Neural progenitor cell (in vitro differentiated cells): ENCODE measurements around the gene ULK4. TPM values are rescaled to one million over a fixed set of nuclear protein-coding genes. Genes with fewer than 3 reads are reported as not detected.
A peak's percentile ranks its signal among the peaks of the same experiment; 100 is the strongest.

Experiments used
- DNase-seq: peaks from one replicate; pipeline ENCODE4 v3.0.0-alpha.2; 2016; ENCODE audit warnings: low spot score
- H2AFZ ChIP-seq: fragments of 200-600 bp; sonication (generic); replicated peaks from 2 replicates; pipeline ENCODE4 v1.6.1; 2016; ENCODE audit warnings: antibody characterized with exemption
- H3F3A ChIP-seq: fragments of 200-600 bp; sonication (generic); 2 replicates; pipeline ENCODE4 v1.6.1; 2016; ENCODE audit warnings: antibody characterized with exemption, low read depth
- H3K27ac ChIP-seq: fragments of 200-600 bp; sonication (generic); 2 replicates; pipeline ENCODE4 v1.5.1; 2016; ENCODE audit warnings: mild to moderate bottlenecking
- H3K27me3 ChIP-seq: fragments of 200-600 bp; sonication (generic); 2 replicates; pipeline ENCODE4 v1.6.1; 2016; ENCODE audit warnings: mild to moderate bottlenecking, moderate library complexity
- H3K36me3 ChIP-seq: fragments of 200-600 bp; sonication (generic); 2 replicates; pipeline ENCODE4 v1.5.1; 2016
- H3K4me1 ChIP-seq: fragments of 200-600 bp; sonication (generic); 2 replicates; pipeline ENCODE4 v1.6.1; 2016; ENCODE audit warnings: mixed run types
- H3K4me2 ChIP-seq: fragments of 200-600 bp; sonication (generic); 2 replicates; pipeline ENCODE4 v1.6.1; 2016
- H3K4me3 ChIP-seq: fragments of 200-600 bp; sonication (generic); 2 replicates; pipeline ENCODE4 v1.5.1; 2016
- H3K79me2 ChIP-seq: fragments of 200-600 bp; sonication (generic); 2 replicates; pipeline ENCODE4 v1.6.1; 2016; ENCODE audit warnings: low read depth
- H3K9ac ChIP-seq: fragments of 200-600 bp; sonication (generic); 2 replicates; pipeline ENCODE4 v1.6.1; 2016
- H3K9me3 ChIP-seq: fragments of 200-600 bp; sonication (generic); 2 replicates; pipeline ENCODE4 v1.5.1; 2016; ENCODE audit warnings: low read depth
- H4K20me1 ChIP-seq: fragments of 200-600 bp; sonication (generic); 2 replicates; pipeline ENCODE4 v1.6.1; 2016; ENCODE audit warnings: low read depth
- H3K27ac Mint-ChIP-seq: 3 replicates; pipeline ENCODE4 v1.8.0; 2021; ENCODE audit warnings: mixed read lengths
- H3K27me3 Mint-ChIP-seq: 2 replicates; pipeline ENCODE4 v1.8.0; 2022; ENCODE audit warnings: low read depth, mild to moderate bottlenecking, inconsistent platforms, moderate library complexity, mixed read lengths; ENCODE audit not compliant: insufficient read depth
- H3K36me3 Mint-ChIP-seq: 3 replicates; pipeline ENCODE4 v1.8.0; 2021; ENCODE audit warnings: mixed read lengths
- H3K4me1 Mint-ChIP-seq: 3 replicates; pipeline ENCODE4 v1.8.0; 2021; ENCODE audit warnings: mixed read lengths
- H3K4me3 Mint-ChIP-seq: 3 replicates; pipeline ENCODE4 v1.8.0; 2021; ENCODE audit warnings: mild to moderate bottlenecking, moderate library complexity, mixed read lengths
- H3K9me3 Mint-ChIP-seq: 3 replicates; pipeline ENCODE4 v1.8.0; 2020; ENCODE audit warnings: mixed read lengths
- CTCF ChIP-seq: fragments of 200-600 bp; sonication (generic); IDR thresholded peaks from 2 replicates; pipeline ENCODE4 v1.5.1; 2017; ENCODE audit warnings: antibody characterized with exemption, mild to moderate bottlenecking
- EZH2 ChIP-seq: fragments of 200-600 bp; sonication (generic); IDR thresholded peaks from 2 replicates; pipeline ENCODE4 v1.6.1; 2017; ENCODE audit warnings: antibody characterized with exemption, mild to moderate bottlenecking, moderate library complexity
- EZH2phosphoT487 ChIP-seq: fragments of 200-600 bp; sonication (generic); IDR thresholded peaks from 2 replicates; pipeline ENCODE4 v1.6.1; 2017; ENCODE audit warnings: antibody characterized with exemption
- total RNA-seq: library from RNA; depleted of rRNA; stranded (reverse); fragments of >200 nt; gene quantifications from 2 replicates; pipeline ENCODE4 v1.2.3, GENCODE V29; 2015; ENCODE audit warnings: low replicate concordance

ULK4 gene
- total RNA-seq, 1 donor from 2014 or later = 33.0 TPM

GRCh38 chr3:41668379-41668778, 293.5 kb downstream of the ULK4 start:
- H2AFZ ChIP-seq = no peak overlapping the region
- H3K4me1 Mint-ChIP-seq = no peaks in the 10 kb centered on the region
- H3K9me3 Mint-ChIP-seq = peaks cover 12% of the 10 kb centered on the region

GRCh38 chr3:41662288-41662687, 299.6 kb downstream of the ULK4 start:
- H3K9ac ChIP-seq = no peak overlapping the region
- H3K9me3 Mint-ChIP-seq = peaks cover 2% of the 10 kb centered on the region
- no peaks in the 10 kb centered on the region for H4K20me1 ChIP-seq
- H3K27me3 Mint-ChIP-seq = peaks cover 2% of the 10 kb centered on the region
- peaks cover 2% of the 10 kb centered on the region for H3K4me1 Mint-ChIP-seq
- no peaks in the 10 kb centered on the region for H3K79me2 ChIP-seq
- no peak overlapping the region for H3K4me3 Mint-ChIP-seq
- H2AFZ ChIP-seq = no peak overlapping the region
- no peaks in the 10 kb centered on the region for H3K27me3 ChIP-seq
- H3K4me3 ChIP-seq = no peak overlapping the region
- H3K36me3 Mint-ChIP-seq = peaks cover 10% of the 10 kb centered on the region
- H3K4me1 ChIP-seq = peaks cover 6% of the 10 kb centered on the region
- no peak overlapping the region for H3K27ac ChIP-seq
- no peak overlapping the region for H3K27ac Mint-ChIP-seq
- DNase-seq = no peak
- TF ChIP-seq EZH2 = no peak
- TF ChIP-seq EZH2phosphoT487 = no peak
- no peak for TF ChIP-seq CTCF
- peaks cover 4% of the 10 kb centered on the region for H3K9me3 ChIP-seq
- H3K36me3 ChIP-seq = no peaks in the 10 kb centered on the region
- no peaks in the 10 kb centered on the region for H3F3A ChIP-seq
- peak overlapping the region; percentile 36 for H3K4me2 ChIP-seq

More at GRCh38 chr3:41668379-41668778, 293.5 kb downstream of the ULK4 start:
- TF ChIP-seq EZH2 (no peak), EZH2phosphoT487 (no peak), CTCF (no peak)
- Mint-ChIP-seq H3K27ac (no peak overlapping the region), H3K36me3 (peaks cover 10% of the 10 kb centered on the region), H3K27me3 (no peaks in the 10 kb centered on the region), H3K4me3 (no peak overlapping the region)
- Histone ChIP-seq H3K27me3 (no peaks in the 10 kb centered on the region), H3K9me3 (peaks cover 4% of the 10 kb centered on the region), H3K4me2 (no peak overlapping the region), H4K20me1 (no peaks in the 10 kb centered on the region), H3K79me2 (no peaks in the 10 kb centered on the region), H3K4me1 (no peaks in the 10 kb centered on the region), H3K4me3 (no peak overlapping the region), H3K36me3 (no peaks in the 10 kb centered on the region), H3K9ac (no peak overlapping the region), H3F3A (no peaks in the 10 kb centered on the region), H3K27ac (no peak overlapping the region)
- no peak for DNase-seq

- no peak overlapping the region for H3K27ac ChIP-seq
- Mint-ChIP-seq H3K27ac (no peak overlapping the region), H3K36me3 (peaks cover 10% of the 10 kb centered on the region), H3K4me3 (no peak overlapping the region), H3K4me1 (peaks cover 2% of the 10 kb centered on the region), H3K27me3 (peaks cover 2% of the 10 kb centered on the region), H3K9me3 (peaks cover 2% of the 10 kb centered on the region)
- no peaks in the 10 kb centered on the region for H3K79me2 ChIP-seq
- peaks cover 6% of the 10 kb centered on the region for H3K4me1 ChIP-seq
- DNase-seq = no peak
- no peaks in the 10 kb centered on the region for H3K27me3 ChIP-seq
- peaks cover 4% of the 10 kb centered on the region for H3K9me3 ChIP-seq
- no peak overlapping the region for H3K9ac ChIP-seq
- no peaks in the 10 kb centered on the region for H3F3A ChIP-seq
- TF ChIP-seq EZH2 = no peak
- no peak for TF ChIP-seq EZH2phosphoT487
- no peak for TF ChIP-seq CTCF
- no peaks in the 10 kb centered on the region for H4K20me1 ChIP-seq
- no peak overlapping the region for H3K4me3 ChIP-seq
- H3K36me3 ChIP-seq = no peaks in the 10 kb centered on the region
- no peak overlapping the region for H3K4me2 ChIP-seq
- H2AFZ ChIP-seq = no peak overlapping the region
These were observed 300.1 kb downstream of the ULK4 start for GRCh38 chr3:41661796-41662195.
